ENCODE results near the gene TMEM185A.
"Not testable (repeated sequence)": the region's sequence is repeated elsewhere in the genome, so short reads cannot be mapped to it uniquely, and the experiment has no call there.

- not testable (repeated sequence) for TF ChIP-seq CTCF (conservative IDR thresholded peaks at IDR 0.05; ENCODE audit: low read length); EZH2phosphoT487 (IDR thresholded peaks at IDR 0.05; ENCODE audit: borderline replicate concordance, low read depth, low read length)
Observed at GRCh38 chrX:149675554-149675953, 44.0 kb upstream of the TMEM185A start.

All from OCI-LY7 (cell line).